Endothelial cell (in vitro differentiated cells): ENCODE measurements around the gene ESPNL. TPM values are rescaled to one million over a fixed set of nuclear protein-coding genes. Genes with fewer than 3 reads are reported as not detected.
A peak's percentile ranks its signal among the peaks of the same experiment; 100 is the strongest.

Source experiments
- DNase-seq: peaks from one replicate; pipeline ENCODE4 v3.0.0; 2021; ENCODE audit warnings: low spot score
- H3K27ac Mint-ChIP-seq: one replicate; pipeline ENCODE4 v1.8.0; 2021; ENCODE audit warnings: mixed read lengths, inconsistent platforms; ENCODE audit not compliant: unreplicated experiment
- H3K27me3 Mint-ChIP-seq: one replicate; pipeline ENCODE4 v1.8.0; 2021; ENCODE audit warnings: mild to moderate bottlenecking, moderate library complexity, mixed read lengths, inconsistent platforms; ENCODE audit not compliant: unreplicated experiment
- H3K36me3 Mint-ChIP-seq: one replicate; pipeline ENCODE4 v1.8.0; 2021; ENCODE audit warnings: mild to moderate bottlenecking, low read depth, mixed read lengths, inconsistent platforms; ENCODE audit not compliant: unreplicated experiment
- H3K4me1 Mint-ChIP-seq: one replicate; pipeline ENCODE4 v1.8.0; 2021; ENCODE audit warnings: mild to moderate bottlenecking, mixed read lengths, inconsistent platforms; ENCODE audit not compliant: unreplicated experiment
- H3K4me3 Mint-ChIP-seq: one replicate; pipeline ENCODE4 v1.8.0; 2021; ENCODE audit warnings: mild to moderate bottlenecking, mixed read lengths, inconsistent platforms; ENCODE audit not compliant: unreplicated experiment
- H3K9me3 Mint-ChIP-seq: one replicate; pipeline ENCODE4 v1.8.0; 2021; ENCODE audit warnings: mixed read lengths, inconsistent platforms; ENCODE audit not compliant: unreplicated experiment
- CTCF ChIP-seq: fragments of 200-600 bp; sonication (generic); IDR thresholded peaks from one replicate; pipeline ENCODE4 v1.5.0; 2021; ENCODE audit warnings: antibody characterized with exemption; ENCODE audit not compliant: unreplicated experiment
- total RNA-seq: library from RNA; stranded (reverse); fragmentation: NEBNext Ultra II Directional; extraction: Animal tissue kit (Norgen Biotek cat#: 25700); gene quantifications from one replicate; pipeline ENCODE4 v1.2.1, GENCODE V29; 2021; ENCODE audit not compliant: unreplicated experiment

The ESPNL gene
- total RNA-seq, 1 donor from 2014 or later = 0.82 TPM

- Mint-ChIP-seq H3K27me3 (peaks cover 1% of the 10 kb centered on the region), H3K36me3 (peaks cover 44% of the 10 kb centered on the region), H3K4me1 (no peaks in the 10 kb centered on the region), H3K4me3 (no peak overlapping the region), H3K9me3 (no peaks in the 10 kb centered on the region), H3K27ac (no peak overlapping the region)
- no peak for DNase-seq
- TF ChIP-seq CTCF = no peak
Observed at GRCh38 chr2:238082827-238083226, 17.3 kb upstream of the ESPNL start.

- TF ChIP-seq CTCF = no peak
- DNase-seq = no peak
- Mint-ChIP-seq H3K4me1 (no peaks in the 10 kb centered on the region), H3K36me3 (peaks cover 41% of the 10 kb centered on the region), H3K27ac (no peak overlapping the region), H3K9me3 (no peaks in the 10 kb centered on the region), H3K27me3 (peaks cover 1% of the 10 kb centered on the region), H3K4me3 (no peak overlapping the region)
Observed at GRCh38 chr2:238083919-238084318, 16.2 kb upstream of the ESPNL start.

GRCh38 chr2:238084761-238085160 is 15.4 kb upstream of the ESPNL start:
- Mint-ChIP-seq H3K4me1 (no peaks in the 10 kb centered on the region), H3K27ac (no peak overlapping the region), H3K27me3 (peaks cover 1% of the 10 kb centered on the region), H3K36me3 (peaks cover 39% of the 10 kb centered on the region), H3K9me3 (no peaks in the 10 kb centered on the region), H3K4me3 (peak overlapping the region; percentile 66)
- no peak for DNase-seq
- no peak for TF ChIP-seq CTCF

GRCh38 chr2:238085899-238086298 is 14.2 kb upstream of the ESPNL start:
- Mint-ChIP-seq H3K4me1 (no peaks in the 10 kb centered on the region), H3K27ac (no peak overlapping the region)
- no peak for DNase-seq

GRCh38 chr2:238087211-238087610 is 12.9 kb upstream of the ESPNL start:
- no peaks in the 10 kb centered on the region for H3K27me3 Mint-ChIP-seq
- no peak overlapping the region for H3K27ac Mint-ChIP-seq
- H3K9me3 Mint-ChIP-seq = no peaks in the 10 kb centered on the region
- H3K4me3 Mint-ChIP-seq = no peak overlapping the region
- no peak for TF ChIP-seq CTCF
- no peak for DNase-seq
- H3K4me1 Mint-ChIP-seq = no peaks in the 10 kb centered on the region
- H3K36me3 Mint-ChIP-seq = peaks cover 19% of the 10 kb centered on the region

More at GRCh38 chr2:238085899-238086298, 14.2 kb upstream of the ESPNL start:
- Mint-ChIP-seq H3K27me3 (no peaks in the 10 kb centered on the region), H3K36me3 (peaks cover 30% of the 10 kb centered on the region), H3K9me3 (no peaks in the 10 kb centered on the region), H3K4me3 (no peak overlapping the region)
- TF ChIP-seq CTCF = no peak
